B cell (primary cell): ENCODE results near the gene UNC13C. TPM values are rescaled to one million over a fixed set of nuclear protein-coding genes. Genes with fewer than 3 reads are reported as not detected.

Source experiments
- ATAC-seq: fragments of 200-7000 bp; cut with Tn5 transposase; one replicate; pipeline ENCODE4 v1.10.0; 2021; ENCODE audit warnings: low read depth, mild to moderate bottlenecking, moderate number of reproducible peaks, moderate library complexity
- CTCF ChIA-PET: fragments of 350-600 bp; sonication (Branson Sonifier 250); formaldehyde crosslinking; loops from one replicate; lab custom pipeline; 2021; ENCODE audit warnings: antibody characterized with exemption, inconsistent platforms; lab: Charles Lee
- POLR2A ChIA-PET: fragments of 350-600 bp; sonication (Branson Sonifier 250); formaldehyde crosslinking; loops from one replicate; lab custom pipeline; 2021; ENCODE audit warnings: antibody characterized with exemption; lab: Charles Lee
- DNase-seq: peaks from one replicate; pipeline ENCODE4 v3.0.0; 2013
- H2AFZ ChIP-seq: 2 replicates; pipeline ENCODE4 v1.6.1; 2012; ENCODE audit warnings: mild to moderate bottlenecking, low read depth, low read length; ENCODE audit not compliant: insufficient read depth, poor library complexity, severe bottlenecking
- H3K27ac ChIP-seq, 2 donors: 1 replicate in 1 of 2; 2 replicates in 1 of 2; pipeline ENCODE4 v1.5.1; 2012 to 2013; ENCODE audit warnings: low read length in 2 of 2, mild to moderate bottlenecking in 2 of 2, moderate library complexity in 1 of 2
- H3K27me3 ChIP-seq, 4 experiments: fragments of 200-600 bp in 1 of 4; sonication (generic) in 1 of 4; replicated peaks in 1 of 4; 1 replicate in 2 of 4; 2 replicates in 2 of 4; pipeline versions ENCODE4 v1.6.1 to v1.7.0; 2013 to 2016; ENCODE audit warnings: low read length in 3 of 4, mild to moderate bottlenecking in 2 of 4, mixed read lengths in 1 of 4, moderate library complexity in 1 of 4; ENCODE audit not compliant: insufficient read depth in 4 of 4, control insufficient read depth in 3 of 4; ENCODE audit errors: control extremely low read depth in 1 of 4
- H3K36me3 ChIP-seq, 2 experiments: replicated peaks in 1 of 2; 1 replicate in 1 of 2; 2 replicates in 1 of 2; pipeline versions ENCODE4 v1.6.1 to v1.7.1; 2013; ENCODE audit warnings: low read length in 1 of 2; ENCODE audit not compliant: insufficient read depth in 2 of 2, control insufficient read depth in 1 of 2; ENCODE audit errors: control extremely low read depth in 1 of 2, extremely low read depth in 1 of 2
- H3K4me1 ChIP-seq, 2 donors: fragments of 200-600 bp in 1 of 2; sonication (generic) in 1 of 2; 1 replicate in 1 of 2; 2 replicates in 1 of 2; pipeline versions ENCODE4 v1.5.1 to v1.6.1; 2013 to 2017; ENCODE audit warnings: low read length in 2 of 2; ENCODE audit not compliant: control insufficient read depth in 2 of 2, insufficient read depth in 2 of 2
- H3K4me2 ChIP-seq: replicated peaks from 2 replicates; pipeline ENCODE3; 2012; ENCODE audit warnings: mild to moderate bottlenecking, low read depth, low read length; ENCODE audit not compliant: poor library complexity, severe bottlenecking
- H3K4me3 ChIP-seq, 5 experiments: fragments of 200-600 bp in 1 of 5; sonication (generic) in 1 of 5; 1 replicate in 3 of 5; 2 replicates in 2 of 5; pipeline versions ENCODE4 v1.5.1 to v1.7.0; 2011 to 2016; ENCODE audit warnings: low read length in 4 of 5, mild to moderate bottlenecking in 4 of 5, low read depth in 2 of 5, control low read depth in 1 of 5, moderate library complexity in 1 of 5; ENCODE audit not compliant: insufficient read depth in 1 of 5; ENCODE audit errors: control extremely low read depth in 1 of 5, extremely low read depth in 1 of 5
- H3K79me2 ChIP-seq: fragments of 200-600 bp; sonication (generic); one replicate; pipeline ENCODE4 v1.6.0; 2016; ENCODE audit warnings: low read length; ENCODE audit not compliant: control insufficient read depth, insufficient read depth
- H3K9ac ChIP-seq: fragments of 200-600 bp; sonication (generic); 2 replicates; pipeline ENCODE4 v1.6.1; 2017; ENCODE audit warnings: mild to moderate bottlenecking, low read length, moderate library complexity
- H3K9me3 ChIP-seq, 3 donors: one replicate each; pipeline versions ENCODE4 v1.6.1 to v1.7.1; 2013; ENCODE audit warnings: low read length in 2 of 3; ENCODE audit not compliant: control insufficient read depth in 2 of 3, insufficient read depth in 1 of 3; ENCODE audit errors: control extremely low read depth in 1 of 3
- H4K20me1 ChIP-seq: 2 replicates; pipeline ENCODE4 v1.6.0; 2012; ENCODE audit warnings: mild to moderate bottlenecking, low read length; ENCODE audit not compliant: insufficient read depth, control insufficient read depth, poor library complexity, severe bottlenecking
- H3K27ac Mint-ChIP-seq: one replicate; pipeline ENCODE4 v1.8.0; 2021; ENCODE audit warnings: mixed read lengths
- H3K27me3 Mint-ChIP-seq: one replicate; pipeline ENCODE4 v1.8.0; 2021; ENCODE audit warnings: mixed read lengths
- H3K4me1 Mint-ChIP-seq: one replicate; pipeline ENCODE4 v1.8.0; 2021; ENCODE audit warnings: mixed read lengths
- H3K4me3 Mint-ChIP-seq: one replicate; pipeline ENCODE4 v1.8.0; 2021; ENCODE audit warnings: mixed read lengths
- H3K9me3 Mint-ChIP-seq: one replicate; pipeline ENCODE4 v1.8.0; 2022; ENCODE audit warnings: mixed read lengths; ENCODE audit not compliant: insufficient read depth
- CTCF ChIP-seq: fragments of 200-600 bp; IDR thresholded peaks from one replicate; pipeline ENCODE4 v1.8.0; 2022; ENCODE audit warnings: antibody characterized with exemption, mild to moderate bottlenecking
- EZH2 ChIP-seq: IDR thresholded peaks from 2 replicates; pipeline ENCODE4 v1.6.1; 2012; ENCODE audit warnings: borderline replicate concordance, low read depth, mild to moderate bottlenecking, moderate library complexity, low read length; ENCODE audit not compliant: insufficient read depth, poor library complexity, severe bottlenecking
- WGBS: methylation state at CpG from one replicate; pipeline ENCODE4 v1.1.5; 2013; ENCODE audit warnings: missing lambda C conversion rate; ENCODE audit not compliant: insufficient coverage; 5-methylcytosine and 5-hydroxymethylcytosine counted together
- intact Hi-C: fragments of 100-400 bp; cut with micrococcal nuclease; formaldehyde crosslinking; loops from one replicate; pipeline ENCODE4 v1.10.0; 2022
- polyA plus RNA-seq: library from polyadenylated mRNA; depleted of rRNA; stranded (reverse); fragments of >200 nt; gene quantifications from 2 replicates; pipeline ENCODE4 v1.2.3, GENCODE V29; 2012
- total RNA-seq, 2 donors: library from RNA; stranded (reverse); fragments of 120-200 nt in 1 of 2; gene quantifications; 1 replicate in 1 of 2; 2 replicates in 1 of 2; pipeline versions ENCODE4 v1.2.3 to v1.2.4, GENCODE V29; 2013 to 2022

The UNC13C gene
- total and polyA plus RNA-seq, 2 donors (not counting 1 experiment from before 2014, with no cell fraction given), result not detected

- Histone ChIP-seq H3K27me3 (peaks cover 0 to 9% (median 2%) of the 10 kb centered on the region in 4 experiments), H3K4me1 (no peaks in the 10 kb centered on the region), H2AFZ (no peak overlapping the region), H3K36me3 (no peaks in the 10 kb centered on the region), H3K9ac (no peak overlapping the region), H3K9me3 (peaks cover 0 to 4% (median 0%) of the 10 kb centered on the region in 3 donors), H3K79me2 (no peaks in the 10 kb centered on the region), H4K20me1 (no peaks in the 10 kb centered on the region), H3K4me3 (no peak overlapping the region), H3K4me2 (no peak overlapping the region), H3K27ac (no peak overlapping the region)
- ChIA-PET POLR2A (no interaction called here), CTCF (no interaction called here)
- TF ChIP-seq CTCF (no peak), EZH2 (no peak)
- intact Hi-C loops, result no loop called here
- no peak overlapping the region for H3K27ac Mint-ChIP-seq
- ATAC-seq (no peak), DNase-seq (no peak)
- H3K4me3 Mint-ChIP-seq, result no peak overlapping the region
- WGBS, result 100% methylated on average over 1 of the region's 2 CpGs
- H3K9me3 Mint-ChIP-seq, result no peaks in the 10 kb centered on the region
- H3K27me3 Mint-ChIP-seq, result peaks cover 11% of the 10 kb centered on the region
- H3K4me1 Mint-ChIP-seq, result no peaks in the 10 kb centered on the region
Observed at GRCh38 chr15:53974121-53974520, 4.1 kb upstream of the UNC13C start.

GRCh38 chr15:53974813-53975212, 3.4 kb upstream of the UNC13C start:
- Mint-ChIP-seq H3K4me3 (no peak overlapping the region), H3K4me1 (no peaks in the 10 kb centered on the region), H3K9me3 (no peaks in the 10 kb centered on the region), H3K27me3 (peaks cover 11% of the 10 kb centered on the region), H3K27ac (no peak overlapping the region)
- no peak overlapping the region for H3K4me2 ChIP-seq
- H3K9ac ChIP-seq, result no peak overlapping the region
- ATAC-seq (no peak), DNase-seq (no peak)
- H4K20me1 ChIP-seq, result no peaks in the 10 kb centered on the region
- no peak overlapping the region for H3K27ac ChIP-seq
- H3K36me3 ChIP-seq, result no peaks in the 10 kb centered on the region
- CTCF ChIA-PET, result no interaction called here
- H3K27me3 ChIP-seq, result peaks cover 0 to 9% (median 2%) of the 10 kb centered on the region in 4 experiments
- POLR2A ChIA-PET, result no interaction called here
- H3K79me2 ChIP-seq, result no peaks in the 10 kb centered on the region
- peaks cover 0 to 4% (median 0%) of the 10 kb centered on the region in 3 donors for H3K9me3 ChIP-seq
- intact Hi-C loops, result no loop called here
- no peak overlapping the region for H3K4me3 ChIP-seq
- WGBS, result 80% methylated on average over 2 of the region's 3 CpGs
- no peak overlapping the region for H2AFZ ChIP-seq
- TF ChIP-seq EZH2 (no peak), CTCF (no peak)
- H3K4me1 ChIP-seq, result no peaks in the 10 kb centered on the region
